HG03025 (cell line): ENCODE data around the gene POC1B.

Source experiments
- ATAC-seq: cut with Tn5 transposase; IDR thresholded peaks from one replicate; pipeline ENCODE4 v1.9.1; 2021; ENCODE audit warnings: mild to moderate bottlenecking, moderate library complexity; ENCODE audit not compliant: unreplicated experiment, low FRiP score

The POC1B gene

DNA sequence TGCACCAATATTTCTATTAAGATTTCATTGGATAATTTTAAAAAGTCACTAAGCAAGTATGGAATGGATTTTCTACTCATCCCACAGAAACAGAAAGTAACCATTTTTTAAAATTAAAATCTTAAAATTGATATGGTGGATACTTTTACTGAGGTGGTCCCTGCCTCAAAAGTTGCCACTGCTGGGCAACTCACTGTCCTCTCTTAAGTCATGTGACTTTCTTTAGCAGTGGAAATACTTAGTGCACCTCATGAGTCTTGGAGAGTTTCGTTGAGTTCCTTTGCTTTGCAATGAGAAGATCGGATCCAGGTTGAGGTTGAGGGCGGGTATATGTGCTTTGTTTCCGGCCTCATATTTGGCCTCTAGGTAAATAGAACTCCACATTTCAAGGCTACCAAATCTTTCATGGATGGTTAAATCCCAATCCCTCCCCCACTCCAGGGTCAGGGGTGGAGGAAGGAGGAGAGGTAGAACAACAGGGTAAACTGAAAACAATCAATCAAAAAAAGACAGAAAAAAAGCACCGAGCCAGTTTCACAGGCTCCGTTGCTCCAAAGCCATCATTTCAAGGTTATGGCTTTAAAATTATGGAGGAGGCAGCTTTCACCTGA, 134.0 kb downstream of the POC1B start:
- ATAC-seq: no peak

DNA sequence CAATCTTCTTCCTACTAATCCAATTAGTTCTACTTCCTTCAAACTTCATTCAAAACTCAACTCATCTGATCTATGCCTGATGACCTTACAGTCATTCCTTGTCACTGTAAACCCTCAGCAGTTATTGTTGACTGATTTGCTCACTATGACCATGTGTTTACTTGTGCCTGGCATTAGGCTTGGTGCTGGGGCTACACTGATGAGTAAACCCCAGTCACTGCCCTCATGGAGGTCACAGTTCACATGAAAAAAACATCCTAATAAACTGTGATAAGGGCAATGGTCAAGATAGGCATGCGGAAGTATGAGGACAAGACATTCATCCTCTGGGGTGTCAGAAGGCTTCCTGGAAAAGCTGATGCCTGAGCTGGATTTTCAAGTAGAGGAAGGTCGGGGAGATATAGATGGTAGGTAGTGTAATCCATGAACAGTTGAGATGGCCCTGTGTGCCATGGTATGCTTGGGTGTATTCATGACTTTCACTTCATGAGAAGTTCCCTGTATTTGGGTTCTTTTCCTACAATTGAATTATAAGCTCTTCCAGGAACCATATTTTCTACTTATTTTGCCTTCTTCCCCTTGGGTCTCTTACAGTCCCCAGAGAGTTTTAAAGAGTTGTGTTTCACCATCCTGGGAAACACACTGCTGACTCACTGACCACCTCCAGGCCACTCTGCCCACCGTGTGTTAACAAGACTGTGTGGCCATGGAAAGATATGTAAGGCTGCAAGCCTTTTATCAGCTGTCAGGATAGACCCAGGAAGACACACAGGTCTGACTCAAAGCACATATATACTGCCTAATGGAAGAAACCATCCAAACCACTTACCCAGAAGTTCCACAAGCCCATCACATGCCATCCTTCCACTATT, 134.8 kb downstream of the POC1B start:
- no peak for ATAC-seq

DNA sequence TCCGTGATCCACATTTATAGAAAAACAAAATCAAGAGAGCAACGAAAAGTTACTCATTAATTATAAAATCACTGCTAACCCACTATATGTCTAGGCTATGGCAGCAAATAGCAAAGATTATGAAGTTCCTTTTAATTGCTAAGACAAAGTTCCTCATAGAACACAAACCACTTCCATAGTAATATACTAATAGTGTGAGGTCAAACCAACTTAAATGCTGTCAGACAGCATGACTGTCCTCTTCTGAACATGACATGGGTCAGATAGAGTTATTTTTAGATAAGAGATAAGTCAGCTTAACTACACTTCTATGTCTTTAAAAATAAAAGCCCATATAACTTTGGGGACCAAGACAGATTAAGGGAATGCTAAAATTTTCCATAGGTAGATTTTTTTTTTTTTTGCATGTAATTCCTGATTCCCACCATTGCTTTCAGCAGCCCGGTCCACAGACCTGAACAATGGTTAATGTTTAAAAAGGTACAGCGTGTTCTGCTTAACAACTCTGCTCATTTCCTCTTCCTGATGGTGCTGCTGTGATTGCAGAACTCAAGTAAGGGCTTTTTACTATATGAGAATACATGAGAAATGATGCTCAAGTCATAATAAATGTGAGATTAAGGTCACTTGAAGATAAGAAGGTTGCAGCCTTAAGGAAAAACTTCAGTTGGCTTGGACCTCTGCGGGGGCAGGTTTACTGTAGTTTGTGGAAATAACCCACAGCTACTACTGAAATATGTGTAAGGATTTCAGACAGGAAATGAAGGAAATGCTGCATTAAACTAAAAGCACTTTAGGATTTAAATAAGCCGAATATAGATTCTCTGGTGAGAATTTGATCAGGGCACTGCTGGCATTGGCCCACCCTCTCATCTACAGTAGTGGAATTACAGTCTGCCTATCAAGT, 135.8 kb downstream of the POC1B start:
- no peak for ATAC-seq

DNA sequence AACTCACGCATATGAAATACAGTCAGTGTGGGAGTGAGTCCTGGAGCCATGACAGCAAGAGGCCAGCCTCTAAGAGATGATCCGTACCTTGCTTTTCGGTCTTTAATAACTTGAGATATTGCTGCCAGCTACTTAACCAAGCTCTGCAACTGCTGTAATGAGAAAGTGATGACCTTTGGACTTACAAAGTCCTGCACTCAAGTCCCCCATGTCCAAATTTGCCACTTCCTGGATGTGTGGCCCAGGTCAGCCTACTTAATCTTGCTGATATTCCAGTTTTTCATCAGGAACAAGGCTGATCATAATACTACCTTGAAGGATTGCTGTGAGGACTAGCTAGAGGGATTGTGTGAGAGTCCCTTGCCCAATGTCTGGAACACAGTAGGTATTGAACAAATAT, 139.7 kb downstream of the POC1B start:
- no peak for ATAC-seq

DNA sequence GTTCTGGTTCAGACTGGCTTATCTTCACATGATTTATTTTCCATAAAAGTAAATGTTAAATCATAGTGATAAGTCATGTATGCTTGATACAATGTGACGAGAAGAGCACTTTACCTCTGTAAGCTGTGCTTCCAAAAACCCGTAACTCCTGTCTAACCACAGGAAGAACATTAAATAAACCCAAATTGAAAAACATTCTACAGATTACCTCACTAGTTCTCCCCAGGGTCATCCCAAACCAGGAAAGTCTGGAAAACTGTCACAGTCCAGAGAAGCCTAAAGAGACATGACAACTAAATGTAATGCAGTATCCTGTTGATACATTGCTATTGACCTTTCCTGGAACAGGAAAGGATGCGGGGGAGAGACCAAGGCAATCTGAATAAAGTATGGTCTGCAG, 141.0 kb downstream of the POC1B start:
- ATAC-seq: no peak

DNA sequence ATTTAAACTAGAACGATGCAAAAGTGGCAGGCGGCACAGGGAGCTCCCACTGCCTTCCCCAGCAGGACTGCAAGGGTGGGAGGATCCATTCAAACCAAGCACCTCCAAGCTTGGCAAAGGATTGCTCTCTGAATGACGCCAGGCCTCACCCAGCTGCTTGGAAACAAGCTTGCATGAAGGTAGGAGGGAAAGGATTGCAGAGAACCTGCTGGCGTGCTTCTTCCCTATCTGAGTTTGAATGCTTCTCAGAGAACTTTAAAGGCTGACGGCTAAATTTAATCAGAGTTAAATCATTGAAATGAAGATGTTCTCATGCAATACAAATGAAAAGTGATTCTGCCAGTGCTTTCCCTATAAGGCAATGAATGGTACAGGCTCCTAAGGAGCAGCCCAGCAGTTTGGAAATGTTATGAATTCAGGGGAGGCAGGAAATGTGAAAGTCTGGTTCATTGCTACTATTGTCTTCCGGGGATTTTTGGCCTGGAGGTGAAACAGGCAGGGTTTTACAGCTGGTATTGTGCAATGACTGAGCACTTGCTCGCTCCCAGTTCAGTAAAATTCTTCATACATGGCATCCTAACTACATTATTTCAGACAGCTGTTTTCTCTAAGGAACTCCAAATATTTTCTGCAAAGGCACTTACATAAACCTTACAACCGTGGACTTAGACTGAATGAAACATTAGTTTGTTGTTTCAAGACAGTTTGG, 141.6 kb downstream of the POC1B start:
- ATAC-seq: no peak

DNA sequence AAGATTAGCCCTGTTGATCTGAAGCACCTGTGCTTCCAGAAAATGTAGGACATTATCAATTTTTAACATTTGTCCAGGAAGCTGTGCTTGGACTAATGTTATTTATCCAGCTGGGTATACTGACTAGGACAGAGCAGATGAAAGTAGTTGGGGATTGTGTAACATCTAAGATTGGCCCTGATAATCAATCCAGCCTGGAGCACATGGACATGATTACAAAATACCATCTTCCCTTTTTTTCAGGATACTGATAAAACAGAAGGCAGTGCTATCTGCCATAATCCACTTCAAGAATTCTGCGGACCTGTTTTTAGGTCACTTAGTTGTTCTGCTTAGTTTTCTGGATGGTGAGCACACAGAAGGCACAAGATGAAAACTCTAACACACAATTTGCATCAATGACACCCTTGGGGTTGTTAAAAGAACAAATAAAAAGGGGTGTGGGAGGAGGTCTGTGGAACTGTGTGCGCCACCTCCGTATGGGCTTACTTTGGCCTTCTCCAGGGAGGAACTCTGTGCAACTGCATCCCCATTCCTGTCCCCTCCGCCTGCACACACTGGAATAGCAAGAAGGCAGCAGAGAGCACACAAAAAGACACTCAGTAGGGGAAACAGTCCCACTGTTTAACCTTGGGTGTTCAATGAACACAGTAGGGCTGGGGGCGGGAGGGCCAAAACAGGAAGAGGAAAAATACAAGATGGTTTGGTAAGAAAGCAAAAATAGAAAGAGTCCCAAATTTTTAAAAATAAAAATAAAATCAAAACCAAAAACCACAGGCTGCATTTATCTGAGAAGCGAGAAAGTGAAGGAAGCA, 142.4 kb downstream of the POC1B start:
- no peak for ATAC-seq

DNA sequence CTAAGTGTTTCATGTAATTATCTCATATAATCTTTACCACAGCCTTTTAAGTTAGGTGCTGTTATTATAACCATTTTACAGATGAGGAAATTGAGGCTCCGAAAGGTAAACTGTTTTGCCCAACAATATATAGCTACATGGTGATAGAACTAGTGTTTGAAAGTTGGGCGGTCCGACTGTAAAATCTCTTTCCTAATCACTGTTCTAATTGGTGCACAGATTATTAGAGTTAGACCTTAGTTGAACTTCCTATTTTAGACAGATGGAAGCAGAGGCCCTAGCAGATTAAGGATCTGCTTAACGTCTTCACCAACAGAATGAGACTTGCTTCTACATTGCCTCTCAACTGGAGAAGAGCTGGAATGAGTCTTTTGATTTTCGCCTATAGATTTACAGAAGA, 143.5 kb downstream of the POC1B start:
- ATAC-seq: no peak

DNA sequence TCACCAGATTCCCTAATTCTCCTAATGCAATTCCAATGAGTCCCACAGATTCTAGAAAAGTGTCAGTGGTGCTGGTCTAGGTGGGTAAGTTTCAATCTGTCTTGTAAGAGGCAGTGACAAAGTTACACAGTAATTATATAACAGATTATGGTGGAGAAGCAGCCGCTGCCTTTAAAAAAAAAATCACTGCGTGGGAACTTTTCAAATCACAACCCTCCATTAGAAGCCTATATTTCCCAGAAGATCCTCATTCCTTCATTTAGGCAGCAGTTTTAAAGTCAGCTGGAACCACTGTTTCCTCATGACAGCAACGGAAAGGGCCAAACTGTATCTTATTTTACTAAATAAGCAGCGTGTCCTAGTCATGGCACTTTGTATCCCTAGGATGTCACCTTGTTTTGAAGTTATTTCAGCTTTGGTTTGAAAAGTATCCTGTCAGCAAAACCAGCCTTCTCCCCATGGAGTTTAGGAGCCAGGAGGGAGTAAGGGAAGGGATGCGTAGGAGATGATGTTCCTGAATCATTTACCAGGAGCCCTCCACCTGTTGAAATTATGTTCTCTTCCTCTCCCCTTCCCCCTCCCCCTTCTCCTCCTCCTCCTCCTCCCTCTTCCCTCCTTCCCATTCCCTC, 145.9 kb downstream of the POC1B start:
- ATAC-seq: no peak

DNA sequence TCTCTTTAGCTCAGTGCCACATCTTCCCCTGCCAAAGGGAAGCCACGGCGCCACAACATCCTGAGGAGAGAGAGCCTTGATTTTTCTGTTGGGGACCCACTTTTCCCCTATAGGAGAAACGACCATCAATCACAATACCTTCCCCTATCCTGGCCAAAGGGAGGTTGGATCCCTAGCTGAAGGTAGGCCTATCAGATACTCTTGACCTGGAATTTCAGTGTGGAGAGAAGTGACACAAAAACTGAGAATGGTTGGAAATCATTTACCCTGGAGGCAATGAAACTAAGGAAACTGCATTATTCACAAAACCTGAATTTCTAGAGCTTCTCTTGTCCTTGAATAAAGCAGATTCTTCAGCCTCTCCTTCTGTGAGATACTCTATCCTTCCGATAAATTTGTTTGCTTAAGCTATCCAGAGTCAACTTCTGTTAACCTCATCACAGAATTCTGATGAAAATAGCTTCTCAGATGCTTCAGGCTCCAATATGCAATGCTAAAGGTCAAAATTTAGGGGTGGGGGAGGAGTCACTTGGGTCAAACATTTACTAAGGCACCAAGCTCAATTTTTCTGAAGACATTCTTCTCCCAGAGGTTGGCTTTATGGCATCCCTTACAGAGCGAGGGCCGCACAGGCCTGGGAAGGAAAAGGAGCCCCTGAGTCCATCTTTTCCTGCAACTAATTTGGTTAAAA, 146.6 kb downstream of the POC1B start:
- ATAC-seq: no peak

DNA sequence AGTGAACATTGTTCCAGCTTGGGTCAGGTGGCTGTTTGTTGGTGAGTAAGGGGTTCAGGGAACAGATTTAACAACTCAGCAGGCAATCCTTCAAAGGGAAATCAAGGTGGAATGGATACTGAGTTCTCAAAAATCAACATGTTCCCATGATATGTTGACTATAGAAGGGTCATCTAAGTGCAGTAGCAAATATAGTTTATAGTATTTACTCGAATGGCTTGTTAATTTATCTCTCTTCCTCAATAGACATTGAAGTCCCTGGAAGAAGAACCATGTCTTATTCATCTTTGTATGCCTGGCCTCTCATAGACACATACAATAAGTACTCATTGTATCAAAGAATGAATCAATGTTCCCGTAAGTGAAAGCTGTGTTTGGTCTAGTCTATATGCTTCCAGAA, 149.0 kb downstream of the POC1B start:
- ATAC-seq: no peak

DNA sequence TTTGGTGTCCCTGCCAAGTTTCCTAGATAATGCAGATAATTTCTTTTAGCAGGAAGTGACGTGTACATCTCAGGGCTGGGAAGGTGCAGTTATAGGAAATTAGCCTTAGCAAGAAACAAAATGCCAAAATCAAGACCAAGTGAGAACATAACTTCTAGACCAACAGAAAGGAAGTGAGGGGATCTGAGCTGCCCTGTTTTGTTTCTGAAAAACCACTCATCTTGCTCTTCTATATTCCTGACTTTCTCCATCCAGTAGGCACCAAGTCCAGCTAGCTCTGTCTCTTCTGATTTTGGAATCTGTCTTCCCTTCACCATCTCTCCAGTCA, 149.7 kb downstream of the POC1B start:
- ATAC-seq: no peak

DNA sequence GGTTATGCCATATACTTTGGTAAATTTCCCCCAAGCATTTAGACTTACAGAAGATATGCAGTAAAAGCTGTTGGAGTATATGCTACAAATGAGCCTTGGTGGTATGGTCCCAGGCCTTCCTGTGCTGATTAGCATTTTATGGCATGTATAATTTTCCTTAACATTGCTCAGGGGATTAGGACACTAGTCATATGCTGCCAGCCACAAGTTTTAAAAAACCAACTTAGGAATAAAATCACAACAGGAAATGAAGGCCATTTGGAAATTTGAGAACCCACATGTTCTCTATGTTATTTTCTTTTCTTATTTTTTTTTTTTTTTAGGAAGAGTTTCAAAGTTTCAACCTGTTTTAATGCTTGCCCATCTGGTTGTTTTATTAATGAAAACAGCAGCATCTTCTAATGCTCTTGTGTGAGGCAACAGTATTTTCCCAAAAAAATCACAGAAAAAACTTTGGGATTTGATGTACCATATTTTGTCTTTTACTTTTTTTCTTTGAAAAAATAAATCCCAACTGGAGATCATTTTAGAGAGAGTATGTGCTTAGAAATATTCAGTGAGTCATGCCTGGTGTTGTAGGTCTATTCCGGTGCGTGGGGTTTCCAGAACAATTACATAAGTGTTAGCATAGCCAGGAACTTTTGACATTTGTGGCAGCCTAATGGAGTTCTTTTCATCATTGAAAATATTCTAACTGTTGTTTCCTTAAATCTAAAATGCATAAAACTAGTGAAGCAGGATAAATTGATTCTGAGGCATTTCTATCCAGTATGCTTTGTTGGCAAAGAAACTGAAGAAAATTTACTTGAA, 151.9 kb downstream of the POC1B start:
- no peak for ATAC-seq

DNA sequence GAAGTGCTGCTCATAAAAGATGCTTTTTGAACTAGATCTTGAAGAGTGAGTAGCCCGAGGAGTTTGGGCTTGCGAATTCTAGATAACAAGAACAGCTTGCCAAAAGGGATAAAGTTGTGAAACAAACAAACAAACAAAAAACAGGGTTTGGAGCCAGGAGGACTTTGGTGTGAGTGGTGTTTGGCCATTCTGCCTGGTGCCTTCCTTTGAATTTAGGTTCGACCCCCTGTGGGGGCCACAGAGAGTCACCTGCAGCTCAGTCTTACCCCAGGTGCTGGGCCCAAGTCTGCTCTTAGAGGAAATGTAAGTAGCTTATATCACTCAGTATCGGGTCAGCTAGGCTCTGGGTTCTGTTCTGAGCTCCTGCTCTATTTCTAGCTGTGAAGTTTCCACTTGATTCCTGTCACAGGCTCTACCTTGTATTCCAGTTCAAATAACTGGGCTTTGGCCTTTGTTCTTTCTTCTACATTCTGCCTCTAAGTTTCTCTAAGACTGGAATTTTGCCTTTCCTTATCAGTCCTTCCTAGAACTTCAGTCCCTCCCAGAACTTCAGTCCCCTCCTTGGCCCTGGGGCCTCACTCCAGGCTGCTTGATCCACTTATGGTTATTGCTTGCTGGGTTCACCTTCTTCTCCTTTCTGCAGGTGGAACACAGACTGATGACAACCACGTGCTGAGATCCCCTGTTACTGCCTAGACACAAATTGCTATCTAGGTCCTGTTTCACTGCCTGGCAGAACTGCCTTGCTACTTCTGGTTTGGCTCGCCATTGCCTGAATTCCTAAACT, 153.1 kb downstream of the POC1B start:
- ATAC-seq: no peak

DNA sequence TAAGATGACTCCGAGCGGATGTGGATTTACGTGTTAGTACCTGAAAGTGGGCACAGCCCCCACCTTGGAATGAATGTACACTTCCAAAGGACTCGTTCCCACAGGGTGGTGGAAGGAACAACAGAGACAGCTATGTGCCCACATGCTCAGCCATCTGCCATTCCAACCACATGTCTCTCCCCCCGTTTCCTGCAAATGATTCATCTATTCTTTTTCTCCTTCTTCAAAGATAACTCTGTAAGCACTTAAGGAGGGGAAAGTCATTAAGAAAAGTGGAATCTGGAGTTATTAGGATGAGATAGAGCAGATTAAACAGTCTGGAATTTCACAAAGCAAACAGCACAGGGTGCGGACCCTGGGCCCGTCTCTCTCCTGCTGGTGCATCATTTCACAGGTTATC, 155.0 kb downstream of the POC1B start:
- ATAC-seq: no peak

DNA sequence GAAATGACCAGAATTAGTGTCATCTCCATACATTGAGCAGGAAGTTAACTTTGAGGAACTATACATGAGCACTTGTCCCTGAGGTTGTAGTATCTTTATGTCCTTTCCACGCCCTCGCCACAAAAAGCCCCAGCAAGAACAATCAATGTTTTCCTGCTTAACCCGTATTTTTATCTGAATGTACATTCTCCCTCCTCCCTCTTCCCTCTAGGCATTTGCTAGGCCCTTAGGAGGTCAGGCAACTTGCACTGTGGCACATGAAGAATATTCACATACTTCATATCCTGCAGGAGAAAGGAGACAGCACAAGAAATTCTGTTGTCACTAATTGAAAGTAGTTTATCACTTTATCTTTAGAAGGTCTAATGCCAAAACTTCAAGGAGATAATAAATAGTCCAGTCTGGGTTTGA, 155.4 kb downstream of the POC1B start:
- ATAC-seq: no peak
